ENCODE results near the gene UGT3A1.
"Not testable (repeated sequence)": the region's sequence is repeated elsewhere in the genome, so short reads cannot be mapped to it uniquely, and the experiment has no call there.

UGT3A1 gene

DNA sequence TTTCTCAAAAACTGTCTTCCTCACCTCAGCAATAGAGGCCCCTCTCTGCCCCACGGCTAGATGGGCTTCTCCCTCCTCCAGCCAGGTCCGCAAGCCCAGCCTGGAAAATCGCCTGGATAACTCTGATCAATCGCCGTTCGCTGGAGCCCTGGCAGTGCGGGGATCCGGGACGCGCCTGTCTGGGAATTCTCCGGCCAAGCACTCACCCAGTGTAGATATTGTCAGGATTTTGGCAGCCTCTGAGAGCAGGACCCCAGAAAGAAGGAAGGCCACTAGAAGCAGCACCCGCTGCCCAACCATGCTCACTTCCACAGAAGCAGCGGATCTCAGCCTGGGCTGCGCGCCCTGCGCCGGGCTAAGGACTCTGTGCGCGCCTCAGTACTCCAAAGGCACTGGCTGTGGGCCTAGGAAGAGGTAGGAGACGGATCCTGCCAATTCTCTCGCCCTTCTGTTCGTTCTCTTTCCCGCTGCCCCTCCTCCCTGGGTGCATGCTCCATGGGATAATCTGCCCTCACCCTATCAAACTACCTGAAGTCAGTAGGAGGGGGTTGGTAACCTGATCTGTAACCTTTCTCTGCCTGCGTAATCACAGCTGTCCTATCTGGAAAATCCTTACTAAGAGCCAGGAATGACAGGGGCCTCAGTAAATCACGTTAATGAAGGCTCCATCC is at the start of gene UGT3A1:
Gene UGT3A1, minus strand, starts transcription at position 450 of the 671 bp plus-strand sequence. Its CDS starts 150 bp downstream, at position 300.
- no peak for FAIRE-seq

DNA sequence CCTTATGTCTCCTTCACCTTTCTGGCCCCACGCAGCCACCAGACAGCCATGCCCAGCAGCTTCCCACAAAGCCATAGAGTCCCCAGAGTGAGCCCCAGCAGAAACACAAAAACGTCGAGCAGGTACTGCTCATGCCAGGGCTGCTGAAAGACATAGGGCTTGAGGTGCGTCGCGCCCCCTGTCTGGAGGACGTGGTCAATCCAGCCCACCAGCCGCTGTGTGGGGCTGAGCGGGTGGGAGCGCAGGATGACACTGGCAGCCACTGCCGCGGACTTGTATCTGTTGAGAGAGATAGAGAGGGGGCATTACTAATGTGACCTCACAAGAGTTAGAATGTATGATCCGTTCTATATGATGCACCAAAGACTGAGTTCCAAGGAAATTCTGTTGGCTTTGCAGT is 44.5 kb upstream of the UGT3A1 start:
- no peak for TF ChIP-seq POLR2A (IDR thresholded peaks at IDR 0.05; ENCODE audit: low read depth, low read length)
- DNase-seq (ENCODE audit: insufficient read length, low spot score) (no peak), FAIRE-seq (no peak)

More for the DNA sequence above, at the start of gene UGT3A1:
- no peak for DNase-seq (ENCODE audit: insufficient read length, low spot score)
- no peak for TF ChIP-seq POLR2A (IDR thresholded peaks at IDR 0.05; ENCODE audit: low read depth, low read length)

DNA sequence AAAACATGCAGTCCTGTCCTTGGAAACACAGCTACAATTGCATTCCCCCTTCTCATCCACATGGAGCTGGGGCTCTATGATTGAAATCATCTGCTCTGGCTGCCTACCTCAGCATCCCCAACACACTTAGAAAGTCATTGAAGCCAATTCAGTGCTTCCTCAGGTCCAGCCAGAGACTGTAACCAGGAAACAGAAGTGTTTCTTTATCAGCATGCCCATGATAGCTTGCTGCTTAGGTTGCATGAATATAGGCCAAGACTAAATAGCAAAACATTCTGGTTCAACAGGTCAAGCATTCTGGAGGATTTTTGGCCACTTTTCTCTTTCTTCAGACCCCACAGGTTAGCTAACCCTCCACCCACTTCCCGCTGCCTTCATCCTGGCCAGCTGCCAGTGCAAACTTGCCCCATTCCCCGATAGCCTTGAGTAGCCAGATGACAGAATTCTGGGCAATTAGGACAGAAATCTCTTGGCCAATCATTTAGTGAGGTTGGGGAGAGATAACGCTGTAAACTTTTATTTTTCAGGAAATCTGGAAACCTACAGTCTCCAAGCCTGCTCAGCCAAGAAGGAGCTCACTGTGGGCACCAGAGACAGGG is 43.4 kb upstream of the UGT3A1 start:
- DNase-seq (ENCODE audit: insufficient read length, low spot score); FAIRE-seq: not testable (repeated sequence)

GRCh38 chr5:36033486-36033885 is 42.3 kb upstream of the UGT3A1 start:
- TF ChIP-seq POLR2A (IDR thresholded peaks at IDR 0.05; ENCODE audit: low read depth, low read length): no peak
- no peak for FAIRE-seq

DNA sequence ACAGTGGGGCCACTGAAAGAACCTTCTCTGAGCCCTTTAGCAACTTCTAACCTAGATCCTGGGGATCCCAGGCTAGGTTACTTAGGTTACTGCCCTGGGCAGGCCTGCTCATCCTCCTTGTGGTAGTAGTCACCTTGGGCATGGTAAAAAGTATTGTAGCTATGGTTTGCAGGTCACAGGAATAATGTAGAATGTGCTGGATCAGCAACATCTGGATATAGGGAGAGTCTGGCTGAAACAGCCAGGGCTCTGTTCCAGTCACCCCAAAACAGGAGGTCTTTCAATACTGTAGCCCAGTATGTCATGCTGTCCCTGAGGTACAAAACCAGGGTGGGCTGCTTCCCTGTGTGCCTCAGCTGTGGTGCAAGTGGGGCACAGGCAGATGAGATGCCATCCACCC is 41.9 kb upstream of the UGT3A1 start:
- FAIRE-seq (no peak), DNase-seq (ENCODE audit: insufficient read length, low spot score) (no peak)
- no peak for TF ChIP-seq POLR2A (IDR thresholded peaks at IDR 0.05; ENCODE audit: low read depth, low read length)

More at GRCh38 chr5:36033486-36033885, 42.3 kb upstream of the UGT3A1 start:
- DNase-seq (ENCODE audit: insufficient read length, low spot score): no peak

GRCh38 chr5:36031223-36031622 is 40.0 kb upstream of the UGT3A1 start:
- no peak for TF ChIP-seq POLR2A (IDR thresholded peaks at IDR 0.05; ENCODE audit: low read depth, low read length)
- FAIRE-seq (no peak), DNase-seq (ENCODE audit: insufficient read length, low spot score) (no peak)

DNA sequence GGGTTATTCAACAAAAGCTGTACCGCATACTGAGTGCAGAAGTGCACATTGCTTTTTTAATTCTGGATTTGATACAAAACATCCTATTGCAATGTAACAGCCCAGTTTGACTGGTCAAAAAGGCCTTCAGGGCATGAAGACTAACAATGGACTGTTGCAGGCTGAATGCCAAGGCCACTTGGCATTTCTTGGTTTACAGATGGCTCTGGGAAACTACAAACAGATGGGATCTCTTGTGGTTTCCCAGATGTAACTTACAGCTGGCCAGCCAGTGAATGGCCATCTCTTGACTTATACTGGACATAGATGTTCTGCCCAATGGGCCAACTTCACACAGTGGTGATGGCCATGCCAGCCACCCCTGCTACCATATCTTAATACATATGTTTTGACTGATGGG is 38.7 kb upstream of the UGT3A1 start:
- TF ChIP-seq POLR2A (IDR thresholded peaks at IDR 0.05; ENCODE audit: low read depth, low read length): no peak
- FAIRE-seq: no peak
- no peak for DNase-seq (ENCODE audit: insufficient read length, low spot score)

GRCh38 chr5:36028816-36029465 is 37.8 kb upstream of the UGT3A1 start:
- DNase-seq (ENCODE audit: insufficient read length, low spot score) (no peak), FAIRE-seq (no peak)
- TF ChIP-seq POLR2A (IDR thresholded peaks at IDR 0.05; ENCODE audit: low read depth, low read length): no peak

GRCh38 chr5:36027711-36028110 is 36.5 kb upstream of the UGT3A1 start:
- no peak for TF ChIP-seq POLR2A (IDR thresholded peaks at IDR 0.05; ENCODE audit: low read depth, low read length)
- FAIRE-seq (no peak), DNase-seq (ENCODE audit: insufficient read length, low spot score) (no peak)

- no peak for DNase-seq (ENCODE audit: insufficient read length, low spot score)
- no peak for TF ChIP-seq POLR2A (IDR thresholded peaks at IDR 0.05; ENCODE audit: low read depth, low read length)
- no peak for FAIRE-seq
These were observed 35.7 kb upstream of the UGT3A1 start for GRCh38 chr5:36026706-36027465.

GRCh38 chr5:36022246-36022645 is 31.1 kb upstream of the UGT3A1 start:
- DNase-seq (ENCODE audit: insufficient read length, low spot score); FAIRE-seq: not testable (repeated sequence)

DNA sequence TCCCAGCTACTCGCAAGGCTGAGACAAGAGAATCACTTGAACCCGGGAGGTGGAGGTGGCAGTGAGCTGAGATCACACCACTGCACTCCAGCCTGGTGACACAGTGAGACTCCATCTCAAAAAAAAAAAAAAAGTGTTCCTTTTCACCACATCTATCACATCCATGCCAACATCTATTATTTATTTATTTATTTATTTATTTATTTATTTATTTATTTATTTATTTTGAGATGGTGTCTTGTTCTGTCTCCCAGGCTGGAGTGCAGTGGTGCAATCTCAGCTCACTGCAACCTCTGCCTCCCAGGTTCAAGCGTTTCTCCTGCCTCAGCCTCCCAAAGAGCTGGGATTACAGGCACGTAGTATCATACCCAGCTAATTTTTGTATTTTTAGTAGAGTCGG is 28.4 kb upstream of the UGT3A1 start:
- not testable (repeated sequence) for FAIRE-seq; DNase-seq (ENCODE audit: insufficient read length, low spot score)

DNA sequence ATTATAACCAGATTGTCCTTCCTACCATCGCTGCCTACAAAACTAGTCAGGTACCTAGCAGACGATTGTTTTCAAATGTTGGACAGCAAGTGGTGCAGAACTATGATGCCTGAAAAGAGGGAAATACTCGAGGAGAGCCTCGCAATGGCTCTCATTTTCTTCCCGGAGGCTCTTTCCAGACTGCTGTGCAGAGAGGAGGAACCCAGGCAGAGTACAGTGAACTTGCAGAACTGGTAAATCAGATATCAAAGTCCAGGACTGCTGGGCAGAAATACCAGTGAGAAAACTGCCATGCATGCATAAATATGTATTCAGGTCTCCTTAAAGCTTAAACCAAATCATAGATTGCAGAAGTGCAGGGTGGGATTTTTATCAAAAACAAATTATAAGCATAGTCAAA is 26.4 kb upstream of the UGT3A1 start:
- FAIRE-seq: no peak
- no peak for DNase-seq (ENCODE audit: insufficient read length, low spot score)
- no peak for TF ChIP-seq POLR2A (IDR thresholded peaks at IDR 0.05; ENCODE audit: low read depth, low read length)

DNA sequence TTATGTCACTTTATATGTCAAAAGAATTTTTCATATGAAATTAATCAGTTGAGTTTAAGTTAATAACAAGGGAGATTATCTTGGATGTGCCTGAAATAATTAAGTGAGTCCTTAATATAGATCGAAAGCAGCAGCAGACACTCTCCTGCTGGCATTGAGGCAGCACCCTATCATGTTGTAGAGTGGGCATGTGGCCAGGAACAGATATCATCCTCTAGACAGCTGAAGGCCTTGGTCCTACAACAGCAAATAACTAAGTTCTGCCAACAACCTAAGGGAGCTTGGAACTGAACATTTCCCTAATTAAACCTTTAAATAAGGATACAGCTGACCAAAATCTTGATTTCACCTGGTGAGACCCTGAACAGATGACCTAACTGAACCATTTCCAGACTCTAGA is 25.8 kb upstream of the UGT3A1 start:
- FAIRE-seq: no peak
- TF ChIP-seq POLR2A (IDR thresholded peaks at IDR 0.05; ENCODE audit: low read depth, low read length): no peak
- no peak for DNase-seq (ENCODE audit: insufficient read length, low spot score)

All from H54 (cell line).